PFSK-1 (cell line): ENCODE measurements around the gene SNRPB.

Experiments
- FOXP2 ChIP-seq: optimal IDR thresholded peaks from 2 replicates; pipeline ENCODE3; 2011; ENCODE audit warnings: borderline replicate concordance, control low read depth, inconsistent platforms; ENCODE audit not compliant: insufficient read depth; ENCODE audit errors: extremely low read length, extremely low read depth
- POLR2AphosphoS5 ChIP-seq: IDR thresholded peaks from 2 replicates; pipeline ENCODE4 v1.6.1; 2012; ENCODE audit warnings: low read depth, mild to moderate bottlenecking, control low read depth, low read length, moderate library complexity
- SIN3A ChIP-seq: IDR thresholded peaks from 2 replicates; pipeline ENCODE4 v1.6.1; 2012; ENCODE audit warnings: mild to moderate bottlenecking, low read length, moderate library complexity, borderline replicate concordance; ENCODE audit not compliant: insufficient read depth
- TAF1 ChIP-seq: IDR thresholded peaks from 2 replicates; pipeline ENCODE4 v1.6.1; 2012; ENCODE audit warnings: low read length, control low read depth, borderline replicate concordance; ENCODE audit not compliant: insufficient read depth
- TF ChIP-seq, protein P1 (sequence below), 2 experiments: IDR thresholded peaks; 2 replicates each; pipeline versions ENCODE4 v1.6.1 to v1.8.0; 2011 to 2012; ENCODE audit warnings: low read depth in 2 of 2, low read length in 2 of 2, control low read depth in 1 of 2, inconsistent platforms in 1 of 2, mild to moderate bottlenecking in 1 of 2, moderate library complexity in 1 of 2; ENCODE audit not compliant: insufficient read depth in 1 of 2

The SNRPB gene

DNA sequence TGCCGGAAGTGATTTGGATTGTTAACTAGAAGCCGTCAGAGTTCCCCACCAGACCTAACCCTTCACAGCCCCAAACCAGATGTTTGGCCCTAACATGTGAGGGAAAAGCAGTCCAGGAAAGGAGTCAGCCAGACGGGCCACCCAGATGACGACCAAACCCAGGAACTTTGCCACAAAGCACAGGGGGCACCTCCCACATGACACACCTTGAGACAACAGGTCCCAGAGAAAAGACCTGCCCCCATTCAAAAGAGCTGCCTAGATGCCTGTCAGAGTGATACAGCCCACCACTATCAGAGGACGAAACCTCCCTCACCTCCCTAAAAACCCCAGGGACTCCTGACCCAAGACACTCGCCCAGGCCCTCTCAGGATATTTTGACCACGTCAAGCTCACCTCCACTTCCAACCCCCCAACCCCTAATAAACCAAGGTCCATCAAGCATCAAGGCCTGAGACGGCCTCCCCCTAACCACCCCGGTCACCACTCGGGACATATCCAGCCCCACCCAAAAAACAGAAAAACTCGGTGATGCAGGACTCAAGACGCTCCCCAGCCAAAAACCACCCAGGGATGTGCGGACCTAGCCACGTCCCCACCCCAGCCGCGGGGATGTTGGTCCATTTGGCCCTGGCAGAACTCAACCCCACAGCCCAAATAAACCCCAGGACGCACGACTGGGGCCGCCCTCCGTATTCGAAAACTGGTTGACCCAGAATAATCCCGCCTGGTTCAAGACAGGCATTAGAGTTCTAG lies 37.5 kb upstream of the SNRPB start:
- TF ChIP-seq FOXP2, result no peak
- TF ChIP-seq POLR2AphosphoS5, result no peak
- TF ChIP-seq SIN3A, result no peak
- TF ChIP-seq, protein P1, sequence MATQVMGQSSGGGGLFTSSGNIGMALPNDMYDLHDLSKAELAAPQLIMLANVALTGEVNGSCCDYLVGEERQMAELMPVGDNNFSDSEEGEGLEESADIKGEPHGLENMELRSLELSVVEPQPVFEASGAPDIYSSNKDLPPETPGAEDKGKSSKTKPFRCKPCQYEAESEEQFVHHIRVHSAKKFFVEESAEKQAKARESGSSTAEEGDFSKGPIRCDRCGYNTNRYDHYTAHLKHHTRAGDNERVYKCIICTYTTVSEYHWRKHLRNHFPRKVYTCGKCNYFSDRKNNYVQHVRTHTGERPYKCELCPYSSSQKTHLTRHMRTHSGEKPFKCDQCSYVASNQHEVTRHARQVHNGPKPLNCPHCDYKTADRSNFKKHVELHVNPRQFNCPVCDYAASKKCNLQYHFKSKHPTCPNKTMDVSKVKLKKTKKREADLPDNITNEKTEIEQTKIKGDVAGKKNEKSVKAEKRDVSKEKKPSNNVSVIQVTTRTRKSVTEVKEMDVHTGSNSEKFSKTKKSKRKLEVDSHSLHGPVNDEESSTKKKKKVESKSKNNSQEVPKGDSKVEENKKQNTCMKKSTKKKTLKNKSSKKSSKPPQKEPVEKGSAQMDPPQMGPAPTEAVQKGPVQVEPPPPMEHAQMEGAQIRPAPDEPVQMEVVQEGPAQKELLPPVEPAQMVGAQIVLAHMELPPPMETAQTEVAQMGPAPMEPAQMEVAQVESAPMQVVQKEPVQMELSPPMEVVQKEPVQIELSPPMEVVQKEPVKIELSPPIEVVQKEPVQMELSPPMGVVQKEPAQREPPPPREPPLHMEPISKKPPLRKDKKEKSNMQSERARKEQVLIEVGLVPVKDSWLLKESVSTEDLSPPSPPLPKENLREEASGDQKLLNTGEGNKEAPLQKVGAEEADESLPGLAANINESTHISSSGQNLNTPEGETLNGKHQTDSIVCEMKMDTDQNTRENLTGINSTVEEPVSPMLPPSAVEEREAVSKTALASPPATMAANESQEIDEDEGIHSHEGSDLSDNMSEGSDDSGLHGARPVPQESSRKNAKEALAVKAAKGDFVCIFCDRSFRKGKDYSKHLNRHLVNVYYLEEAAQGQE (IDR thresholded peaks at IDR 0.05; ENCODE audit: insufficient read depth in 1 of 2, low read depth in 2 of 2, low read length in 2 of 2), result no peak
- TF ChIP-seq TAF1, result no peak

DNA sequence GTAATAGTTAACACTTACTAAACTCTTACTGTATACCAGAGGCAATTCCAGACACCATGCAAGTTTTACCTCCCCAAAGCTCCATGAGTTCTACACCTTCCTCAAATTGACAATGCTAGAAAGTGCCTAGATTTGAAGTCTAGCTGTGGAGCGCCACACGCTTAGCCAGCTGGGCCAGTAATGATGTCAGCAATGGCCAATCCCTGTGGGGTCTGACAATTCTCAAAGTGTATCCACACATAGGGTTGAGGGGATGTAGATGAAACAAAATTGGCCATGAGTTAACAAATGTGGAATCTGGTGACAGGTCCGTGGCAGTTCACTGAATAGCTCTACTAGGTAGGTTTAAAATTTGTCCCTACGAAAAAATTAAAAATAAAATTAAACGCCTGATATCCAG lies 36.9 kb upstream of the SNRPB start:
- TF ChIP-seq FOXP2, result no peak

DNA sequence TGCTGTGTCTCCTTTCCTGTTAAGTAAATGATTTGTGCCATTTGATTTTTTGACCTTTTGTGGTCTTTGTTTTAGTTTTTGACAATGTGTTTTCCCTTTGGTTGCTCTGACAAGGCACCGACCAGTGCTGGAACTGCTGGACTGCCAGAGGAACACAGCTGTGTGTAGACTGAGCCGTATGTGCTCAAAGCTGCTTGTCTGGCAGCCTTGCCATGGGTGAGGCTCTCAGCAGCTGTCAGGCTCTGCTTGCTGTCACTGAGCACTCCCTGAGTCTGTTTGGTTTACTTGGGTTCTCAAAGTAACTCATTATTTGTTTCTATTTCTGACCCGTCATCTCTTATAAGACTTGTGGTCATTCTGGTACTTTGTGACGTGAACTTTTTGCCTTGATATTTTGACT lies 15.1 kb upstream of the SNRPB start:
- no peak for TF ChIP-seq TAF1

DNA sequence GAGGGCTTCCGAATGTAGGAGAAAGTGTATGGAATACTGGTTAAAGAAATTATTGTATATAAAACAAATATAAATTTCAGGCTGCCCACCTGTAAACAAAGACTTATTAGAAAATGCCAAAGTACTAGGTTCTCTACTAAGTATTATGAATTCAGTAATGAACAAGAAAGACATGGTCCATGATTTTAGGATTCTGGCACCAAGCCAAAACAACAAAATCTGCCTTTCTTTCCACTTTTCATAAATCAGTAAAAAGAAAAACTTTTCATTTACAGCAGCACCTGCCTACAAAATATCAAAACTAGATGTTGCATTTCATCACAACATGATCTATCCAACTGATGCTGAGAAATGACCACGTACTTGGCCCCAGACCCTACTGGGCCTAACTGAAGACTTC lies 14.5 kb upstream of the SNRPB start:
- TF ChIP-seq POLR2AphosphoS5 (no peak), FOXP2 (no peak)

DNA sequence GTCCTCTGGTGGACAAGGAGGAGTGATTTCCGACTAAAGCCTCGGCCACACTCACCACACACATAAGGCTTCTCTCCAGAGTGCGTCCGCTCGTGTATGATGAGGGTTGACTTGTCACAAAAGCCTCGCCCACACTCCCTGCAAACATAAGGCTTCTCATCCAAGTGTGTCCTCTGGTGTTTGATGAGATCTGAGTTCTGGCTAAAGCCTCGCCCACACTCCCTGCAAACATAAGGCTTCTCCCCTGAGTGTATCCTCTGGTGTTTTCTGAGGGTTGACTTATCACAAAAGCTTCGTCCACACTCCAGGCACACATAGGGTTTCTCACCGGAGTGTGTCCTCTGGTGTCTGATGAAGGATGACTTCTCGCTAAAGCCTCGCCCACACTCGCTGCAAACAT lies 12.9 kb upstream of the SNRPB start:
- no peak for TF ChIP-seq FOXP2
- TF ChIP-seq, protein P1 (IDR thresholded peaks at IDR 0.05; ENCODE audit: insufficient read depth in 1 of 2, low read depth in 2 of 2, low read length in 2 of 2), result no peak
- no peak for TF ChIP-seq TAF1
- no peak for TF ChIP-seq SIN3A
- TF ChIP-seq POLR2AphosphoS5, result no peak

DNA sequence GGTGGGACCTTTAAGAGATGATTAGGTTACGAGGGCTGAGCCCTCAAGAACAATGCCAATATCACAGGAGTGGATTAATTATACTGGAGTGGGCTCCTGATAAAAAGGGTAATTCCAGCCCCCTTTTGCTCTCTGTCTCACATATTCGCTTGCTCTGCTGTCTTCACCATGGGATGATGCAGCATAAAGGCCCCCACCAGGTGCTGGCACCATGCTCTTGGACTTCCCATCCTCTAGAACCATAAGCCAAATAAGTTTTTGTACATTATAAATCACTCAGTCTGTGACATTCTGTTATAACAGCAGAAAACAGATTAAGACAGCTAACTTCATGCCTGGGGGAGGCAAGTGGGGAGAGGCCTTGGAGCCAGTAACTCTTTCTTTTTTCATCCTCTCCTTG lies 9.8 kb upstream of the SNRPB start:
- no peak for TF ChIP-seq SIN3A
- TF ChIP-seq, protein P1 (IDR thresholded peaks at IDR 0.05; ENCODE audit: insufficient read depth in 1 of 2, low read depth in 2 of 2, low read length in 2 of 2), result no peak
- no peak for TF ChIP-seq TAF1
- no peak for TF ChIP-seq FOXP2
- TF ChIP-seq POLR2AphosphoS5, result no peak
